PC-3 (cell line): ENCODE data around the gene VAMP8. TPM values are rescaled to one million over a fixed set of nuclear protein-coding genes. Genes with fewer than 3 reads are reported as not detected.

Experiments
- ATAC-seq: fragments of 200-7000 bp; cut with Tn5 transposase; 2 replicates; pipeline ENCODE4 v1.9.1; 2020; ENCODE audit warnings: mild to moderate bottlenecking, moderate library complexity
- Bru-seq: library from RNA; stranded (reverse); fragments of 400-500 nt; gene quantifications from one replicate; lab custom pipeline; 2021; lab: Mats Ljungman, UMichigan
- BruChase-seq, 2 experiments: library from RNA; stranded (reverse); fragments of 400-500 nt; gene quantifications; one replicate each; lab custom pipeline; 2021; lab: Mats Ljungman, UMichigan
- BruUV-seq: library from RNA; stranded (reverse); fragments of 400-500 nt; replicated peaks from 2 replicates; lab custom pipeline; 2021; lab: Mats Ljungman, UMichigan
- CTCF ChIA-PET: fragments of 300-600 bp; sonication (Branson Sonifier 250); formaldehyde crosslinking; loops from one replicate; lab custom pipeline; 2022; ENCODE audit warnings: antibody characterized with exemption; lab: Charles Lee
- POLR2A ChIA-PET: fragments of 300-600 bp; sonication (Branson Sonifier 250); formaldehyde crosslinking; loops from one replicate; lab custom pipeline; 2022; ENCODE audit warnings: antibody characterized with exemption; ENCODE audit not compliant: unreplicated experiment; lab: Charles Lee
- DNase-seq: peaks from one replicate; pipeline ENCODE4 v3.0.0-alpha.2; 2015
- H2AFZ ChIP-seq: fragments of 300-600 bp; sonication (generic); 2 replicates; pipeline ENCODE4 v1.6.0; 2016; ENCODE audit warnings: antibody characterized with exemption, low read length
- H3F3A ChIP-seq: fragments of 300-600 bp; sonication (generic); one replicate; pipeline ENCODE4 v1.6.0; 2017; ENCODE audit warnings: antibody characterized with exemption, low read length, control low read depth, mild to moderate bottlenecking; ENCODE audit not compliant: unreplicated experiment
- H3K27ac ChIP-seq: fragments of 300-600 bp; sonication (generic); 2 replicates; pipeline ENCODE4 v1.5.1; 2016; ENCODE audit warnings: mild to moderate bottlenecking, low read length
- H3K27me3 ChIP-seq: fragments of 300-600 bp; sonication (generic); 2 replicates; pipeline ENCODE4 v1.6.1; 2016; ENCODE audit warnings: low read length, mixed read lengths
- H3K36me3 ChIP-seq: fragments of 300-600 bp; sonication (generic); 2 replicates; pipeline ENCODE4 v1.6.1; 2016; ENCODE audit warnings: low read depth, mixed run types, low read length, mixed read lengths
- H3K4me1 ChIP-seq: fragments of 300-600 bp; sonication (generic); 2 replicates; pipeline ENCODE4 v1.5.1; 2016; ENCODE audit warnings: low read length; ENCODE audit not compliant: insufficient read depth
- H3K4me2 ChIP-seq: fragments of 300-600 bp; sonication (generic); 2 replicates; pipeline ENCODE4 v1.6.0; 2016; ENCODE audit warnings: low read length
- H3K4me3 ChIP-seq: fragments of 300-600 bp; sonication (generic); 2 replicates; pipeline ENCODE4 v1.5.1; 2016; ENCODE audit warnings: mild to moderate bottlenecking, low read length, mixed read lengths
- H3K79me2 ChIP-seq: fragments of 300-600 bp; sonication (generic); 2 replicates; pipeline ENCODE4 v1.6.1; 2017; ENCODE audit warnings: low read length, mixed read lengths
- H3K9ac ChIP-seq: fragments of 300-600 bp; sonication (generic); 2 replicates; pipeline ENCODE4 v1.6.0; 2016; ENCODE audit warnings: mild to moderate bottlenecking, low read length
- H3K9me2 ChIP-seq: fragments of 300-600 bp; sonication (generic); replicated peaks from 2 replicates; pipeline ENCODE4 v1.6.1; 2016; ENCODE audit warnings: mixed run types, low read length, mixed read lengths
- H3K9me3 ChIP-seq: fragments of 300-600 bp; sonication (generic); 2 replicates; pipeline ENCODE4 v1.6.1; 2016; ENCODE audit warnings: low read length, mixed read lengths
- H4K20me1 ChIP-seq: fragments of 300-600 bp; sonication (generic); 2 replicates; pipeline ENCODE4 v1.6.1; 2016; ENCODE audit warnings: low read length, mixed read lengths
- EZH2 ChIP-seq: fragments of 300-600 bp; sonication (generic); IDR thresholded peaks from one replicate; pipeline ENCODE4 v1.6.1; 2017; ENCODE audit warnings: antibody characterized with exemption, mild to moderate bottlenecking, low read length; ENCODE audit not compliant: unreplicated experiment
- EZH2phosphoT487 ChIP-seq: fragments of 300-600 bp; sonication (generic); IDR thresholded peaks from 2 replicates; pipeline ENCODE4 v1.6.1; 2018; ENCODE audit warnings: mild to moderate bottlenecking, antibody characterized with exemption, low read length, borderline replicate concordance
- intact Hi-C: fragments of 100-400 bp; cut with micrococcal nuclease; formaldehyde crosslinking; loops from 2 replicates; pipeline ENCODE4 v1.9.0; 2023
- long read RNA-seq: library from polyadenylated mRNA; unstranded; transcript quantifications from one replicate; pipeline ENCODE4 v2.0.0, GENCODE V29; 2021; ENCODE audit not compliant: unreplicated experiment
- total RNA-seq: library from RNA; depleted of rRNA; stranded (reverse); fragments of >200 nt; gene quantifications from 2 replicates; pipeline ENCODE4 v1.2.3, GENCODE V29; 2014; rRNA removed
- TF ChIP-seq, protein P1 (sequence below): fragments of 300-600 bp; sonication (generic); conservative IDR thresholded peaks from 2 replicates; pipeline ENCODE4 v1.5.1; 2017; ENCODE audit warnings: antibody characterized with exemption, low read depth, mild to moderate bottlenecking, low read length

The VAMP8 gene
- total RNA-seq (141 and 142 TPM in 2 replicates), Bru-seq, nascent RNA (percentile 58 among the genes with signal in this experiment), BruChase-seq, experiment 1, labeled RNA remaining after a 6-hour chase (percentile 69 among the genes with signal in this experiment), BruChase-seq, experiment 2, labeled RNA remaining after a 2-hour chase (percentile 56 among the genes with signal in this experiment)
- long read RNA-seq, transcript VAMP8-201 (3 exons, 774 nt), result major isoform, 32 of 40 reads
- long read RNA-seq, partial matches to known transcripts, result 3 of 40 reads
- long read RNA-seq, other reads (novel, unspliced or antisense), result 3 of 40 reads

DNA sequence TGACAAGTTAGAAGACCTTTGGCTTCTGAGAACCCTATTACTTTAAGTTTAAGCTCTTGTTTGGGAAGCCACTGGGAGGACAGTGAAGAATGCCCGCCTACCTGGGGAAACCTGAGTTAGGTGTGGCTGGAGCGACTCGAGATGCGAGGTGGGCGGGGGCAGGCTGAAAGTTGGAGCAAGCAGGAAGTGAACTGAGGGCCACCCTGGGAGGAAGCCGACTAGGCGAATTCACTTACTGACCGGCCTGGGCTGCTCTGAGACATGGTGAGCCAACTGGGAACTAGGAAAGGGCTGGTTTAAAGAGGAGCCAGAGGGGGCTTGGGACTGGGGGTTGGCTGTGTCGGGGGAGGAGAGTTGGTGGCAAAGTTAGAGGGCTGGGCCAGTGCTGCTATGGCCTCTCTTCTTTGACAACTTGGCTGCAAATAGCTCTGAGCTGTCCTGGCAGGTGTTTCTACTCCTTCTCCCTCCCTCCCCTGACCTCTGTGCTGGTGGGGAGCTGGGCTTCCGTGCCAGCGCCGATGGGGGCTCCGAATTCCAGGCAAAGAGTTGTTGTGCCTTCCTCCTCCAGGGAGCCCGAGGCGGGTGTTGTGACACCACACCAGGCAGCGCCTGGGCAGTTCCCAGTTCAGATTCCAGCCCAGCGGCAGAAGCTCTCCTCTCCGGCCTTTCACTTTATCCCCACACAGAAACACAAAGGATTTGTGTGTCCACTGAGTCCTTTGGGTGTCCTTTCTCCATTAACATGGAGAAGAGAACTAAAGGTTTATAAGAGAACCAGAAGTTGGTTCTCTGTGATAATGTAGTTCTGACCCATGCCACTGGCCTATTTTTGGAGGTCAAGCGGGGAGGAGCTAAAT is at the start of gene VAMP8:
Gene VAMP8, plus strand, starts transcription at position 201 of the 857 bp plus-strand sequence. Its CDS starts 61 bp downstream, at position 262.
- no peaks in the 10 kb centered on the region for H4K20me1 ChIP-seq
- peak within 1 kb of the TSS; percentile 85 for H3K4me2 ChIP-seq
- peaks cover 18% of the 10 kb centered on the region for H3K4me1 ChIP-seq
- TF ChIP-seq EZH2, result no peak
- no peaks in the 10 kb centered on the region for H3F3A ChIP-seq
- ATAC-seq, result peak; percentile 90
- H3K27ac ChIP-seq, result peak within 1 kb of the TSS; percentile 20
- TSS peak; percentile 57 for BruUV-seq
- H3K79me2 ChIP-seq, result peaks cover 24% of the 10 kb centered on the region
- no peaks in the 10 kb centered on the region for H3K27me3 ChIP-seq
- H3K4me3 ChIP-seq, result peak within 1 kb of the TSS; percentile 73
- ChIA-PET POLR2A (interaction anchor here (0.5 to 1.4 kb wide), 5 partner anchors 10 to 509 kb away, joined by 3 to 14 read pairs (median 4); partner anchors contain the start of gene CAPG), CTCF (no interaction called here)
- no peaks in the 10 kb centered on the region for H3K9me3 ChIP-seq
- DNase-seq, result peak; percentile 80
- no peaks in the 10 kb centered on the region for H3K36me3 ChIP-seq
- no peaks in the 10 kb centered on the region for H3K9me2 ChIP-seq
- peak within 1 kb of the TSS; percentile 73 for H2AFZ ChIP-seq
- intact Hi-C loops, result loop anchor here (1.0 kb wide), 1 partner anchor 16 kb away; the partner anchor contains the start of gene GGCX
- peak within 1 kb of the TSS; percentile 69 for H3K9ac ChIP-seq

DNA sequence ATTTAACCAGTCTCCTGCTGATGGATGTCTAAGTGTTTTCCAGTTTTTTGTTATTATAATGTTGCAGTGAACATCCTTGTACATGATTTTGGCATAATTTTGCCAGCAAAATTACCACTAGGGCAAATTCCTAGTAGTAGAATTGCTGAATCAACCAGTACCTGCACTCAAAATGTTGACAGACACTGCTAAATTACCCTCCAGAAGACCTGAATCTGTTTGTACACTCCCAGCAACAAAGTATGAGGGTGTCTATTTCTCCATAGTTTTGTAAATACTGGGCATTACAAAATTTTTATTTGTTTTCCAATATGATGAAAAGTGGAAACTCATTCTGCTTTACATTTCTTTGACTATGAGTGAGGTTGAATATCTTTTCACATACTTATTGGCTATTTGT is 49.6 kb upstream of the VAMP8 start:
- H3K79me2 ChIP-seq, result no peaks in the 10 kb centered on the region
- TF ChIP-seq, protein P1, sequence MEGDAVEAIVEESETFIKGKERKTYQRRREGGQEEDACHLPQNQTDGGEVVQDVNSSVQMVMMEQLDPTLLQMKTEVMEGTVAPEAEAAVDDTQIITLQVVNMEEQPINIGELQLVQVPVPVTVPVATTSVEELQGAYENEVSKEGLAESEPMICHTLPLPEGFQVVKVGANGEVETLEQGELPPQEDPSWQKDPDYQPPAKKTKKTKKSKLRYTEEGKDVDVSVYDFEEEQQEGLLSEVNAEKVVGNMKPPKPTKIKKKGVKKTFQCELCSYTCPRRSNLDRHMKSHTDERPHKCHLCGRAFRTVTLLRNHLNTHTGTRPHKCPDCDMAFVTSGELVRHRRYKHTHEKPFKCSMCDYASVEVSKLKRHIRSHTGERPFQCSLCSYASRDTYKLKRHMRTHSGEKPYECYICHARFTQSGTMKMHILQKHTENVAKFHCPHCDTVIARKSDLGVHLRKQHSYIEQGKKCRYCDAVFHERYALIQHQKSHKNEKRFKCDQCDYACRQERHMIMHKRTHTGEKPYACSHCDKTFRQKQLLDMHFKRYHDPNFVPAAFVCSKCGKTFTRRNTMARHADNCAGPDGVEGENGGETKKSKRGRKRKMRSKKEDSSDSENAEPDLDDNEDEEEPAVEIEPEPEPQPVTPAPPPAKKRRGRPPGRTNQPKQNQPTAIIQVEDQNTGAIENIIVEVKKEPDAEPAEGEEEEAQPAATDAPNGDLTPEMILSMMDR, result no peak
- TF ChIP-seq EZH2phosphoT487, result no peak
- no peak for TF ChIP-seq EZH2
- no peak for ATAC-seq
- H3K27ac ChIP-seq, result no peak overlapping the region
- H3K9ac ChIP-seq, result no peak overlapping the region
- H2AFZ ChIP-seq, result no peak overlapping the region
- intact Hi-C loops, result no loop called here
- H3K9me3 ChIP-seq, result no peaks in the 10 kb centered on the region
- H3K36me3 ChIP-seq, result no peaks in the 10 kb centered on the region
- DNase-seq, result no peak
- BruUV-seq, result no TSS peak
- no peaks in the 10 kb centered on the region for H3F3A ChIP-seq
- H3K27me3 ChIP-seq, result no peaks in the 10 kb centered on the region
- no peak overlapping the region for H3K4me2 ChIP-seq
- H4K20me1 ChIP-seq, result no peaks in the 10 kb centered on the region
- ChIA-PET CTCF (no interaction called here), POLR2A (no interaction called here)
- no peaks in the 10 kb centered on the region; the same call in 1 of the 2 replicates for H3K9me2 ChIP-seq
- 0 out of 2 replicates have a peak, but pooled peaks cover 5% of the 10 kb centered on the region for H3K4me1 ChIP-seq
- H3K4me3 ChIP-seq, result no peak overlapping the region

DNA sequence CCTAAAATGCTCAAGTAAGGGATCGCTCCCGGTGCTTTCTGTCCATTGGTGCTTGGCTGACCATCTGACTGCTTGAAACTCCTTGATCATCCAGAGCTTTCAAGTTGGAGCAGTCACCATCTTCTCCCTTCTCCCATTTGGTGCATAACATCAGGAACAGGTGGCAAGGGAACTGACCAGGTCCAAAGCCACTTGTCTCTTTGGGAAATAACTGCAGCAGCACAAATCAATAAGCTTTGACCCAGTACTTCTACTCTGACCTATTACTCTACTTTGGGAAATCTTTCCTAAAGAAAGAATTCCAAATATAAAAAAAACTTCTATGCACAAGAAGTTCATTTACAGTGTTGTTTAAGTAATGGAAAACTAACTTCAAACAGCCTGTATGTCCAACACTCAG is 49.0 kb upstream of the VAMP8 start:
- no peak for TF ChIP-seq EZH2phosphoT487
- Histone ChIP-seq H4K20me1 (no peaks in the 10 kb centered on the region), H3K27me3 (no peaks in the 10 kb centered on the region), H2AFZ (no peak overlapping the region), H3K36me3 (no peaks in the 10 kb centered on the region), H3K4me2 (no peak overlapping the region), H3K4me3 (no peak overlapping the region), H3K27ac (no peak overlapping the region), H3K9me2 (no peaks in the 10 kb centered on the region; the same call in 1 of the 2 replicates), H3K9ac (no peak overlapping the region), H3K9me3 (no peaks in the 10 kb centered on the region), H3K79me2 (no peaks in the 10 kb centered on the region), H3K4me1 (0 out of 2 replicates have a peak, but pooled peaks cover 5% of the 10 kb centered on the region), H3F3A (no peaks in the 10 kb centered on the region)
- ChIA-PET CTCF (no interaction called here), POLR2A (no interaction called here)
- ATAC-seq (no peak), DNase-seq (no peak)
- intact Hi-C loops, result no loop called here
- no TSS peak for BruUV-seq
